ENCODE results near the gene EEF1B2. TPM values are rescaled to one million over a fixed set of nuclear protein-coding genes. Genes with fewer than 3 reads are reported as not detected.
"Not testable (repeated sequence)": the region's sequence is repeated elsewhere in the genome, so short reads cannot be mapped to it uniquely, and the experiment has no call there.

The EEF1B2 gene
- total RNA-seq, 3 donors from 2014 or later: 359 to 563 (median 425) TPM

- H3K27me3 ChIP-seq: no peaks in the 10 kb centered on the region
- DNase-seq (ENCODE audit: low spot score in 2 of 2): no peak
- H3K36me3 ChIP-seq: peaks cover 7% of the 10 kb centered on the region
- TF ChIP-seq POLR2AphosphoS5 (IDR thresholded peaks at IDR 0.05) (no peak), CTCF (IDR thresholded peaks at IDR 0.05) (no peak), POLR2A (IDR thresholded peaks at IDR 0.05) (no peak)
- no peak overlapping the region for H3K27ac ChIP-seq
- H3K4me1 ChIP-seq: no peaks in the 10 kb centered on the region
- peaks cover 0 to 13% of the 10 kb centered on the region in 2 donors for H3K9me3 ChIP-seq
- H3K4me3 ChIP-seq: no peak overlapping the region
- intact Hi-C loops (cut with DNase I; ENCODE audit: low total_unique reads): no loop called here
Observed at GRCh38 chr2:206116278-206116677, 43.4 kb upstream of the EEF1B2 start.

- DNase-seq (ENCODE audit: low spot score in 2 of 2); H3K4me3 ChIP-seq; intact Hi-C loops (cut with DNase I; ENCODE audit: low total_unique reads); H3K27me3 ChIP-seq; H3K27ac ChIP-seq; H3K4me1 ChIP-seq: not testable (repeated sequence)
- Histone ChIP-seq H3K9me3 (peaks cover 0 to 17% of the 10 kb centered on the region in 2 donors), H3K36me3 (peaks cover 23% of the 10 kb centered on the region)
Observed at GRCh38 chr2:206122569-206122968, 37.1 kb upstream of the EEF1B2 start.

GRCh38 chr2:206125901-206126300 lies 33.8 kb upstream of the EEF1B2 start:
- no peak overlapping the region for H3K27ac ChIP-seq
- TF ChIP-seq POLR2AphosphoS5 (IDR thresholded peaks at IDR 0.05) (no peak), CTCF (IDR thresholded peaks at IDR 0.05) (no peak), POLR2A (IDR thresholded peaks at IDR 0.05) (no peak)
- H3K36me3 ChIP-seq: peaks cover 24% of the 10 kb centered on the region
- peaks cover 0 to 7% of the 10 kb centered on the region in 2 donors for H3K9me3 ChIP-seq
- no peak overlapping the region for H3K4me3 ChIP-seq
- H3K27me3 ChIP-seq: no peaks in the 10 kb centered on the region
- intact Hi-C loops (cut with DNase I; ENCODE audit: low total_unique reads): no loop called here
- no peaks in the 10 kb centered on the region for H3K4me1 ChIP-seq
- DNase-seq (ENCODE audit: low spot score in 2 of 2): no peak

GRCh38 chr2:206127656-206128055 lies 32.0 kb upstream of the EEF1B2 start:
- peaks cover 17% of the 10 kb centered on the region for H3K36me3 ChIP-seq
- H3K27ac ChIP-seq: no peak overlapping the region
- H3K4me3 ChIP-seq: no peak overlapping the region
- H3K9me3 ChIP-seq: no peaks in the 10 kb centered on the region
- H3K4me1 ChIP-seq: no peaks in the 10 kb centered on the region
- H3K27me3 ChIP-seq: no peaks in the 10 kb centered on the region
- intact Hi-C loops (cut with DNase I; ENCODE audit: low total_unique reads): no loop called here
- no peak for TF ChIP-seq CTCF (IDR thresholded peaks at IDR 0.05)
- TF ChIP-seq POLR2A (IDR thresholded peaks at IDR 0.05): no peak
- no peak for TF ChIP-seq POLR2AphosphoS5 (IDR thresholded peaks at IDR 0.05)
- DNase-seq (ENCODE audit: low spot score in 2 of 2): no peak

- no peak for DNase-seq (ENCODE audit: low spot score in 2 of 2)
- no peak overlapping the region for H3K27ac ChIP-seq
- no peak for TF ChIP-seq CTCF (IDR thresholded peaks at IDR 0.05)
- no peak for TF ChIP-seq POLR2A (IDR thresholded peaks at IDR 0.05)
- no peaks in the 10 kb centered on the region for H3K27me3 ChIP-seq
- H3K9me3 ChIP-seq: no peaks in the 10 kb centered on the region
- H3K36me3 ChIP-seq: peaks cover 8% of the 10 kb centered on the region
- intact Hi-C loops (cut with DNase I; ENCODE audit: low total_unique reads): no loop called here
- no peak overlapping the region for H3K4me3 ChIP-seq
- H3K4me1 ChIP-seq: no peaks in the 10 kb centered on the region
Observed at GRCh38 chr2:206143451-206143850, 16.2 kb upstream of the EEF1B2 start.

- intact Hi-C loops (cut with DNase I; ENCODE audit: low total_unique reads): no loop called here
- Histone ChIP-seq H3K27me3 (no peaks in the 10 kb centered on the region), H3K4me3 (no peak overlapping the region), H3K36me3 (peaks cover 14% of the 10 kb centered on the region), H3K4me1 (no peaks in the 10 kb centered on the region), H3K9me3 (no peaks in the 10 kb centered on the region), H3K27ac (no peak overlapping the region)
- no peak for DNase-seq (ENCODE audit: low spot score in 2 of 2)
- no peak for TF ChIP-seq POLR2A (IDR thresholded peaks at IDR 0.05)
- TF ChIP-seq CTCF (IDR thresholded peaks at IDR 0.05): no peak
Observed at GRCh38 chr2:206144383-206144782, 15.3 kb upstream of the EEF1B2 start.
